ENCODE data around the gene C20orf96.

GRCh38 chr20:258963-259362 lies 31.6 kb downstream of the C20orf96 start:
- TF ChIP-seq, protein P1, sequence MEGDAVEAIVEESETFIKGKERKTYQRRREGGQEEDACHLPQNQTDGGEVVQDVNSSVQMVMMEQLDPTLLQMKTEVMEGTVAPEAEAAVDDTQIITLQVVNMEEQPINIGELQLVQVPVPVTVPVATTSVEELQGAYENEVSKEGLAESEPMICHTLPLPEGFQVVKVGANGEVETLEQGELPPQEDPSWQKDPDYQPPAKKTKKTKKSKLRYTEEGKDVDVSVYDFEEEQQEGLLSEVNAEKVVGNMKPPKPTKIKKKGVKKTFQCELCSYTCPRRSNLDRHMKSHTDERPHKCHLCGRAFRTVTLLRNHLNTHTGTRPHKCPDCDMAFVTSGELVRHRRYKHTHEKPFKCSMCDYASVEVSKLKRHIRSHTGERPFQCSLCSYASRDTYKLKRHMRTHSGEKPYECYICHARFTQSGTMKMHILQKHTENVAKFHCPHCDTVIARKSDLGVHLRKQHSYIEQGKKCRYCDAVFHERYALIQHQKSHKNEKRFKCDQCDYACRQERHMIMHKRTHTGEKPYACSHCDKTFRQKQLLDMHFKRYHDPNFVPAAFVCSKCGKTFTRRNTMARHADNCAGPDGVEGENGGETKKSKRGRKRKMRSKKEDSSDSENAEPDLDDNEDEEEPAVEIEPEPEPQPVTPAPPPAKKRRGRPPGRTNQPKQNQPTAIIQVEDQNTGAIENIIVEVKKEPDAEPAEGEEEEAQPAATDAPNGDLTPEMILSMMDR (conservative IDR thresholded peaks at IDR 0.05; ENCODE audit: low read length) = peak; percentile 63
- TF ChIP-seq EZH2phosphoT487 (IDR thresholded peaks at IDR 0.05; ENCODE audit: borderline replicate concordance) = no peak
